Activated CD8-positive, alpha-beta memory T cell treated with anti-CD3 and anti-CD28 coated beads, Interleukin-2, amount 50 U/mL, for 24 hours (primary cell): ENCODE data around the gene CHGA.

ENCODE experiments used
- DNase-seq: peaks from one replicate; pipeline ENCODE4 v3.0.0-alpha.2; 2020; ENCODE audit errors: extremely low read depth

Gene CHGA

GRCh38 chr14:92922883-92923743 lies at the start of gene CHGA:
CHGA (plus strand) TSS chr14:92923150; CDS start chr14:92923360, 210 bp downstream.
- no peak for DNase-seq

GRCh38 chr14:92874962-92875661 lies 47.8 kb upstream of the CHGA start:
- DNase-seq = no peak

- DNase-seq = no peak
Measured at GRCh38 chr14:92877757-92878431, 45.1 kb upstream of the CHGA start.

GRCh38 chr14:92880351-92880750 lies 42.6 kb upstream of the CHGA start:
- no peak for DNase-seq

GRCh38 chr14:92880851-92881250 lies 42.1 kb upstream of the CHGA start:
- DNase-seq = no peak

GRCh38 chr14:92883066-92883465 lies 39.9 kb upstream of the CHGA start:
- no peak for DNase-seq

- no peak for DNase-seq
Measured at GRCh38 chr14:92884410-92884809, 38.5 kb upstream of the CHGA start.

- DNase-seq = no peak
Measured at GRCh38 chr14:92885279-92886061, 37.5 kb upstream of the CHGA start.

GRCh38 chr14:92886337-92886736 lies 36.6 kb upstream of the CHGA start:
- DNase-seq = no peak

GRCh38 chr14:92887157-92887556 lies 35.8 kb upstream of the CHGA start:
- no peak for DNase-seq

- no peak for DNase-seq
Measured at GRCh38 chr14:92888896-92889295, 34.1 kb upstream of the CHGA start.

GRCh38 chr14:92890830-92891588 lies 31.9 kb upstream of the CHGA start:
- DNase-seq = no peak

- DNase-seq = no peak
Measured at GRCh38 chr14:92892589-92892988, 30.4 kb upstream of the CHGA start.

GRCh38 chr14:92895352-92895878 lies 27.5 kb upstream of the CHGA start:
- no peak for DNase-seq

GRCh38 chr14:92897922-92898565 lies 24.9 kb upstream of the CHGA start:
- peak; percentile 9 for DNase-seq

- no peak for DNase-seq
Measured at GRCh38 chr14:92898566-92899131, 24.3 kb upstream of the CHGA start.

GRCh38 chr14:92900660-92901059 lies 22.3 kb upstream of the CHGA start:
- DNase-seq = no peak

GRCh38 chr14:92902191-92902590 lies 20.8 kb upstream of the CHGA start:
- DNase-seq = no peak

GRCh38 chr14:92902726-92903125 lies 20.2 kb upstream of the CHGA start:
- no peak for DNase-seq

GRCh38 chr14:92903359-92903758 lies 19.6 kb upstream of the CHGA start:
- peak; percentile 3 for DNase-seq
